Endodermal cell (in vitro differentiated cells): ENCODE data around the gene SLC25A19. TPM values are rescaled to one million over a fixed set of nuclear protein-coding genes. Genes with fewer than 3 reads are reported as not detected.

ENCODE experiments used
- DNase-seq: peaks from one replicate; pipeline ENCODE4 v3.0.0-alpha.2; 2017
- H3K27ac ChIP-seq: 2 replicates; pipeline ENCODE4 v1.5.1; 2013; ENCODE audit warnings: mild to moderate bottlenecking, low read depth, low read length, moderate library complexity
- H3K27me3 ChIP-seq: 2 replicates; pipeline ENCODE4 v1.6.1; 2013; ENCODE audit warnings: mild to moderate bottlenecking, low read length, moderate library complexity; ENCODE audit not compliant: insufficient read depth, control insufficient read depth, poor library complexity, severe bottlenecking
- H3K36me3 ChIP-seq: 2 replicates; pipeline ENCODE4 v1.7.0; 2013; ENCODE audit warnings: mild to moderate bottlenecking, low read length, moderate library complexity; ENCODE audit not compliant: control insufficient read depth, insufficient read depth
- H3K4me1 ChIP-seq: one replicate; pipeline ENCODE4 v1.7.0; 2013; ENCODE audit warnings: low read length; ENCODE audit not compliant: control insufficient read depth, insufficient read depth
- H3K4me3 ChIP-seq: 2 replicates; pipeline ENCODE4 v1.5.1; 2013; ENCODE audit warnings: mild to moderate bottlenecking, low read length, moderate library complexity
- H3K9ac ChIP-seq: 2 replicates; pipeline ENCODE4 v1.6.1; 2013; ENCODE audit warnings: mild to moderate bottlenecking, low read length, moderate library complexity; ENCODE audit not compliant: poor library complexity, severe bottlenecking; ENCODE audit errors: extremely low read depth
- H3K9me3 ChIP-seq: 2 replicates; pipeline ENCODE4 v1.6.1; 2013; ENCODE audit warnings: mild to moderate bottlenecking, low read length, moderate library complexity; ENCODE audit not compliant: control insufficient read depth
- H3K27ac Mint-ChIP-seq: 2 replicates; pipeline ENCODE4 v1.8.0; 2020; ENCODE audit warnings: mixed read lengths
- H3K27me3 Mint-ChIP-seq: 2 replicates; pipeline ENCODE4 v1.8.0; 2021; ENCODE audit warnings: mild to moderate bottlenecking, mixed read lengths; ENCODE audit not compliant: insufficient read depth
- H3K36me3 Mint-ChIP-seq: 2 replicates; pipeline ENCODE4 v1.8.0; 2020; ENCODE audit warnings: low read depth, mixed read lengths
- H3K4me1 Mint-ChIP-seq: 2 replicates; pipeline ENCODE4 v1.8.0; 2020; ENCODE audit warnings: mixed read lengths
- H3K4me3 Mint-ChIP-seq: 2 replicates; pipeline ENCODE4 v1.8.0; 2020; ENCODE audit warnings: mild to moderate bottlenecking, moderate library complexity, mixed read lengths
- H3K9me3 Mint-ChIP-seq: 2 replicates; pipeline ENCODE4 v1.8.0; 2020; ENCODE audit warnings: mild to moderate bottlenecking, mixed read lengths
- WGBS, 2 experiments: methylation state at CpG; one replicate each; pipeline versions ENCODE4 v1.1.5 to v1.1.7; 2013; ENCODE audit warnings: missing lambda C conversion rate in 2 of 2, mixed read lengths in 1 of 2; ENCODE audit not compliant: insufficient coverage in 1 of 2, insufficient read length in 1 of 2; 5-methylcytosine and 5-hydroxymethylcytosine counted together
- total RNA-seq, 2 donors: library from RNA; stranded (reverse); fragmentation: NEBNext Ultra II Directional in 1 of 2; extraction: Animal tissue kit (Norgen Biotek cat#: 25700) in 1 of 2; gene quantifications; 2 replicates in 1 of 2; 3 replicates in 1 of 2; pipeline ENCODE4 v1.2.1, GENCODE V29; 2021
- TF ChIP-seq, protein P1 (sequence below): fragments of 200-600 bp; sonication (generic); conservative IDR thresholded peaks from 2 replicates; pipeline ENCODE4 v1.5.0; 2021; ENCODE audit warnings: antibody characterized with exemption, mild to moderate bottlenecking

Gene SLC25A19
- total RNA-seq, 2 donors from 2014 or later: 10.6 to 10.7 TPM

DNA sequence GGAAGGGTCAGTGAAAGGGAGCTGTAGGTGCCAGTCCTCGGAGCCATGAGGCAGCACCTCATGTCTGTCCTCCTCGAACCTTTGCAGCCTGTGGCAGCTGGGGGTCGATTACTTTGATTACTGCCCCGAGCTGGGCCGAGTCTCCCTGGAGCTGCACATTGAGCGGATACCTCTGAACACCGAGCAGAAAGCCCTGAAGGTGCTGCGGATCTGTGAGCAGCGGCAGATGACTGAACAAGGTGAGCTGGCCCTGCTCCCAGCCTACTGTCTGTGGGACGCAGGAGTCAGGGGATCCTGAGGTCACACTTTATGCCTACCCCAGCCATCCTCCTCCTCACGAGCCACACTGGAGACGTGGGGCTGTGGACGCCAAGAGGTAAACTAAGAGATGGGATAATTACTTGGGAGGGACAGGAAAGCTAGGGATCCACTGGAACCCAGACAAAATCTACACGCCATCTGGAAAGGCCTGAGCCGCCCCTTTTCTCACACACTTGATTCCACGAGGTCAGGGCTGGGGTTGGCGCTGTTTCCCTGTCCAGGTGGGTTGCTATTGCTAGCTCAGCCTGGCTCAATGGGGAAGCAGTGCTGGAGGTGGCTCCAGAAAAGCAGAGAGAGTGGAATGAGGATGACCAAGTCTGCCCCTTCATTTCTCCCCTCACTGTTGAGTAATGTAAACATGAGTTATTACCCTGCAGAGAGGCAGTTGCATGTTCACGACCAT is 57.3 kb downstream of the SLC25A19 start:
- no peaks in the 10 kb centered on the region for H3K9me3 Mint-ChIP-seq
- Histone ChIP-seq H3K4me1 (no peaks in the 10 kb centered on the region), H3K27me3 (no peaks in the 10 kb centered on the region), H3K27ac (no peak overlapping the region), H3K9ac (no peak overlapping the region), H3K9me3 (no peaks in the 10 kb centered on the region), H3K4me3 (no peak overlapping the region), H3K36me3 (peaks cover 82% of the 10 kb centered on the region)
- DNase-seq: no peak
- H3K36me3 Mint-ChIP-seq: peaks cover 66% of the 10 kb centered on the region
- H3K27me3 Mint-ChIP-seq: no peaks in the 10 kb centered on the region
- TF ChIP-seq, protein P1, sequence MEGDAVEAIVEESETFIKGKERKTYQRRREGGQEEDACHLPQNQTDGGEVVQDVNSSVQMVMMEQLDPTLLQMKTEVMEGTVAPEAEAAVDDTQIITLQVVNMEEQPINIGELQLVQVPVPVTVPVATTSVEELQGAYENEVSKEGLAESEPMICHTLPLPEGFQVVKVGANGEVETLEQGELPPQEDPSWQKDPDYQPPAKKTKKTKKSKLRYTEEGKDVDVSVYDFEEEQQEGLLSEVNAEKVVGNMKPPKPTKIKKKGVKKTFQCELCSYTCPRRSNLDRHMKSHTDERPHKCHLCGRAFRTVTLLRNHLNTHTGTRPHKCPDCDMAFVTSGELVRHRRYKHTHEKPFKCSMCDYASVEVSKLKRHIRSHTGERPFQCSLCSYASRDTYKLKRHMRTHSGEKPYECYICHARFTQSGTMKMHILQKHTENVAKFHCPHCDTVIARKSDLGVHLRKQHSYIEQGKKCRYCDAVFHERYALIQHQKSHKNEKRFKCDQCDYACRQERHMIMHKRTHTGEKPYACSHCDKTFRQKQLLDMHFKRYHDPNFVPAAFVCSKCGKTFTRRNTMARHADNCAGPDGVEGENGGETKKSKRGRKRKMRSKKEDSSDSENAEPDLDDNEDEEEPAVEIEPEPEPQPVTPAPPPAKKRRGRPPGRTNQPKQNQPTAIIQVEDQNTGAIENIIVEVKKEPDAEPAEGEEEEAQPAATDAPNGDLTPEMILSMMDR: no peak
- H3K4me3 Mint-ChIP-seq: no peak overlapping the region
- 97 to 99% methylated on average over 13 to 18 of the region's 18 CpGs for WGBS, 2 experiments
- no peak overlapping the region for H3K27ac Mint-ChIP-seq
- H3K4me1 Mint-ChIP-seq: no peaks in the 10 kb centered on the region

DNA sequence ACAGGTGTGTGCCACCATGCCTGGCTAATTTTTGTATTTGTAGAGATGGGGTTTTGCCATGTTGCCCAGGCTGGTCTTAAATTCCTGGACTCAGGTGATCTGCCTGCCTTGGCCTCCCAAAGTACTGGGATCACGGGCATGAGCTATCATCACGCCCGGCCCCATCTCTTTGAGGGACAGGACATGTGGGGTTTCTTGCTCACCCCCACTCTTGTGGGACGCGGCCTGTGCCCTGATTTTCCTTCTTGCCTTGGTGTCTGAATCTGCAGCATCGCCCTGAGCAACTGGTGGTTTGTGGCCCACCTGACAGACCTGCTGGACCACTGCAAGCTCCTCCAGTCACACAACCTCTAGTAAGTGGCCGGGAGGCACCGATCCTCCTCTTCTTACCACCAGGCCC is 58.2 kb downstream of the SLC25A19 start:
- 89 to 96% methylated on average over 5 to 8 of the region's 8 CpGs for WGBS, 2 experiments
- no peak overlapping the region for H3K4me3 Mint-ChIP-seq
- no peak overlapping the region for H3K9ac ChIP-seq
- H3K36me3 ChIP-seq: peaks cover 82% of the 10 kb centered on the region
- H3K27me3 Mint-ChIP-seq: no peaks in the 10 kb centered on the region
- TF ChIP-seq, protein P1: no peak
- no peak overlapping the region for H3K4me3 ChIP-seq
- H3K9me3 Mint-ChIP-seq: no peaks in the 10 kb centered on the region
- DNase-seq: no peak
- no peaks in the 10 kb centered on the region for H3K4me1 Mint-ChIP-seq
- no peaks in the 10 kb centered on the region for H3K4me1 ChIP-seq
- H3K36me3 Mint-ChIP-seq: peaks cover 67% of the 10 kb centered on the region
- H3K27ac Mint-ChIP-seq: no peak overlapping the region
- H3K9me3 ChIP-seq: no peaks in the 10 kb centered on the region
- no peak overlapping the region for H3K27ac ChIP-seq
- H3K27me3 ChIP-seq: no peaks in the 10 kb centered on the region

DNA sequence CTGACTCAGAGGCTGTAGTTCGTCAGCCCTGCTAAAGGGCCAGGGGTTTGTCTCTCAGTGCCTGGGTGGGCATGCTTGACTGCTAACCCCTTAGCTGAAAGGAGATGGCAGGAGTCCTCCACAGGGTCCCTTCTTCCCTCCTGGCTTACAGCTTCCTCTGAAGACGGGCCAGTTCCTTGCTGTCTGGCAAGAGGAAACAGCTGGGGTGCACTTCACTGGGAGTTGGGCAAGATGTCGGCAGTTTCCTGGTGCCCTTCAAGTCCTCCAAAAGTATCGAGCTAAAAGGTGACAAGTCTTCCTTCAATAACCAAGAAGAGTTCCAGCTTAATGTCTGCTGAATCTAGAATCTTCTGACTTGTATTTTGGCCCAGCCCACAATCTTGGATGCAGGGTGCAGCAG is 60.4 kb downstream of the SLC25A19 start:
- Mint-ChIP-seq H3K27ac (no peak overlapping the region), H3K4me3 (no peak overlapping the region), H3K4me1 (no peaks in the 10 kb centered on the region), H3K27me3 (no peaks in the 10 kb centered on the region), H3K9me3 (no peaks in the 10 kb centered on the region), H3K36me3 (peaks cover 66% of the 10 kb centered on the region)
- Histone ChIP-seq H3K9ac (no peak overlapping the region), H3K27me3 (no peaks in the 10 kb centered on the region), H3K27ac (no peak overlapping the region), H3K4me3 (no peak overlapping the region), H3K9me3 (no peaks in the 10 kb centered on the region), H3K36me3 (peaks cover 83% of the 10 kb centered on the region), H3K4me1 (no peaks in the 10 kb centered on the region)
- WGBS, 2 experiments: 90 to 96% methylated on average over 4 of the region's 4 CpGs
- no peak for DNase-seq
- TF ChIP-seq, protein P1: no peak
